Measurements from ENCODE around the gene SPTBN2.

DNA sequence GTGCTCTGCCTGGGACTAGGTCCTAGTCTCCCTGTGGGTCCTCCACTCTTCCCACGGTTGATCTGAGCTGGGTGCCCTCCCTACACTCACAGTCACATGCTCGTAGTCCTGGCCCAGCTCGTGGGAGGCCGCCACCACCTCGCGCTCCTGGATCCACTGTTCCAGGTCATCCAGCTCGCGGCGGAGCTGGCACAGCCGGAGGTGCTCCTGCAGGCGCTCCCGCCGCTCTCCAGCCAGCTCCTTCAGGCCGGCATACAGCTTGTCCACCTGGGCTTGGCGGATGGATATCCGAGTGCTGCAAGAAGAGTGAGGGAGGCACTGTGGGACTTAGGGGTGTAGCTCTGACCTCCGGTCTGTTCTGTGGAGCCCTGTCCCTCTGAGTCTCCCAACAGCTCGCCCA lies 36.6 kb downstream of the SPTBN2 start:
- no peak for TF ChIP-seq CTCF (IDR thresholded peaks at IDR 0.05)
- no peak for TF ChIP-seq POLR2A (IDR thresholded peaks at IDR 0.05)
- no peak for TF ChIP-seq POLR2AphosphoS5 (IDR thresholded peaks at IDR 0.05; ENCODE audit: insufficient read depth in 1 of 2, low read depth in 1 of 2)

Data from vagina (tissue), 2 donors.